ENCODE measurements around the gene DENND6B.

The DENND6B gene

GRCh38 chr22:50317178-50317577 is 9.6 kb downstream of the DENND6B start:
- TF ChIP-seq EZH2phosphoT487 (IDR thresholded peaks at IDR 0.05; ENCODE audit: low read length) (no peak), EZH2 (optimal IDR thresholded peaks at IDR 0.05; ENCODE audit: low read depth, low read length) (no peak), CTCF (IDR thresholded peaks at IDR 0.05; ENCODE audit: low read length) (no peak)
- no peak overlapping the region for H3K4me3 ChIP-seq (ENCODE audit: low read length)
- H2AFZ ChIP-seq (ENCODE audit: low read length), result no peak overlapping the region
- peaks cover 11% of the 10 kb centered on the region for H3K79me2 ChIP-seq (ENCODE audit: low read length)
- H3K9me3 ChIP-seq (replicated peaks; ENCODE audit: insufficient read depth, low read length), result no peaks in the 10 kb centered on the region
- H3F3A ChIP-seq (ENCODE audit: insufficient read depth, low read length), result peaks cover 11% of the 10 kb centered on the region
- no peaks in the 10 kb centered on the region for H3K9me2 ChIP-seq (replicated peaks; ENCODE audit: insufficient read depth, low read length)
- peaks cover 18% of the 10 kb centered on the region for H3K4me1 ChIP-seq (ENCODE audit: low read length)
- H3K9ac ChIP-seq (ENCODE audit: low read length), result no peak overlapping the region
- DNase-seq, result no peak
- no peak overlapping the region for H3K4me2 ChIP-seq (ENCODE audit: low read depth, low read length)
- H4K20me1 ChIP-seq (ENCODE audit: insufficient read depth, low read length), result no peaks in the 10 kb centered on the region
- no peak overlapping the region for H3K27ac ChIP-seq (ENCODE audit: low read length)
- no peaks in the 10 kb centered on the region for H3K27me3 ChIP-seq (replicated peaks; ENCODE audit: insufficient read depth, low read length)
- no peaks in the 10 kb centered on the region for H3K36me3 ChIP-seq (replicated peaks; ENCODE audit: insufficient read depth, low read length)

- Histone ChIP-seq H4K20me1 (ENCODE audit: insufficient read depth, low read length) (no peaks in the 10 kb centered on the region), H3K9me3 (replicated peaks; ENCODE audit: insufficient read depth, low read length) (no peaks in the 10 kb centered on the region), H2AFZ (ENCODE audit: low read length) (no peak overlapping the region), H3K4me1 (ENCODE audit: low read length) (peaks cover 18% of the 10 kb centered on the region), H3K4me3 (ENCODE audit: low read length) (no peak overlapping the region), H3K9ac (ENCODE audit: low read length) (no peak overlapping the region), H3F3A (ENCODE audit: insufficient read depth, low read length) (peaks cover 11% of the 10 kb centered on the region), H3K36me3 (replicated peaks; ENCODE audit: insufficient read depth, low read length) (no peaks in the 10 kb centered on the region), H3K79me2 (ENCODE audit: low read length) (peaks cover 11% of the 10 kb centered on the region), H3K9me2 (replicated peaks; ENCODE audit: insufficient read depth, low read length) (no peaks in the 10 kb centered on the region), H3K27me3 (replicated peaks; ENCODE audit: insufficient read depth, low read length) (no peaks in the 10 kb centered on the region), H3K27ac (ENCODE audit: low read length) (no peak overlapping the region), H3K4me2 (ENCODE audit: low read depth, low read length) (no peak overlapping the region)
- no peak for DNase-seq
- TF ChIP-seq EZH2phosphoT487 (IDR thresholded peaks at IDR 0.05; ENCODE audit: low read length) (no peak), EZH2 (optimal IDR thresholded peaks at IDR 0.05; ENCODE audit: low read depth, low read length) (no peak), CTCF (IDR thresholded peaks at IDR 0.05; ENCODE audit: low read length) (no peak)
Observed at GRCh38 chr22:50316114-50317065, 10.4 kb downstream of the DENND6B start.

GRCh38 chr22:50315289-50316113 is 11.3 kb downstream of the DENND6B start:
- peaks cover 15% of the 10 kb centered on the region for H3K4me1 ChIP-seq (ENCODE audit: low read length)
- H3K79me2 ChIP-seq (ENCODE audit: low read length), result peaks cover 11% of the 10 kb centered on the region
- H3K4me2 ChIP-seq (ENCODE audit: low read depth, low read length), result peak overlapping the region; percentile 98
- peak; percentile 40 for DNase-seq
- H3K9ac ChIP-seq (ENCODE audit: low read length), result peak overlapping the region; percentile 77; the same call in 1 of the 2 replicates
- peaks cover 11% of the 10 kb centered on the region for H3F3A ChIP-seq (ENCODE audit: insufficient read depth, low read length)
- peak overlapping the region; percentile 87 for H3K27ac ChIP-seq (ENCODE audit: low read length)
- TF ChIP-seq EZH2 (optimal IDR thresholded peaks at IDR 0.05; ENCODE audit: low read depth, low read length) (no peak), EZH2phosphoT487 (IDR thresholded peaks at IDR 0.05; ENCODE audit: low read length) (no peak), CTCF (IDR thresholded peaks at IDR 0.05; ENCODE audit: low read length) (no peak)
- no peaks in the 10 kb centered on the region for H4K20me1 ChIP-seq (ENCODE audit: insufficient read depth, low read length)
- H2AFZ ChIP-seq (ENCODE audit: low read length), result 0 out of 2 replicates have a peak overlapping the region, but pooled peaks have one; percentile 55
- no peaks in the 10 kb centered on the region for H3K36me3 ChIP-seq (replicated peaks; ENCODE audit: insufficient read depth, low read length)
- H3K9me3 ChIP-seq (replicated peaks; ENCODE audit: insufficient read depth, low read length), result no peaks in the 10 kb centered on the region
- H3K27me3 ChIP-seq (replicated peaks; ENCODE audit: insufficient read depth, low read length), result no peaks in the 10 kb centered on the region
- peak overlapping the region; percentile 72 for H3K4me3 ChIP-seq (ENCODE audit: low read length)
- no peaks in the 10 kb centered on the region for H3K9me2 ChIP-seq (replicated peaks; ENCODE audit: insufficient read depth, low read length)

Measured in MM.1S (cell line).